GM19397 (cell line): ENCODE data around the gene AMFR.

ENCODE experiments used
- ATAC-seq: cut with Tn5 transposase; IDR thresholded peaks from one replicate; pipeline ENCODE4 v1.9.1; 2021; ENCODE audit warnings: mild to moderate bottlenecking, moderate library complexity; ENCODE audit not compliant: unreplicated experiment

The AMFR gene

GRCh38 chr16:56349086-56349415, 76.3 kb downstream of the AMFR start:
- no peak for ATAC-seq

GRCh38 chr16:56348168-56349085, 76.9 kb downstream of the AMFR start:
- no peak for ATAC-seq

GRCh38 chr16:56347670-56348069, 77.7 kb downstream of the AMFR start:
- no peak for ATAC-seq

GRCh38 chr16:56347166-56347565, 78.2 kb downstream of the AMFR start:
- no peak for ATAC-seq

- no peak for ATAC-seq
These were observed 79.0 kb downstream of the AMFR start for GRCh38 chr16:56346131-56346890.

GRCh38 chr16:56345406-56346050, 79.8 kb downstream of the AMFR start:
- ATAC-seq = no peak

GRCh38 chr16:56344518-56345405, 80.6 kb downstream of the AMFR start:
- no peak for ATAC-seq

- ATAC-seq = no peak
These were observed 81.5 kb downstream of the AMFR start for GRCh38 chr16:56343661-56344517.

- no peak for ATAC-seq
These were observed 83.5 kb downstream of the AMFR start for GRCh38 chr16:56341656-56342399.

GRCh38 chr16:56340864-56341365, 84.4 kb downstream of the AMFR start:
- no peak for ATAC-seq

GRCh38 chr16:56340416-56340815, 84.9 kb downstream of the AMFR start:
- ATAC-seq = no peak

GRCh38 chr16:56339431-56340195, 85.7 kb downstream of the AMFR start:
- no peak for ATAC-seq

- ATAC-seq = no peak
These were observed 86.6 kb downstream of the AMFR start for GRCh38 chr16:56338566-56339318.

GRCh38 chr16:56337858-56338325, 87.5 kb downstream of the AMFR start:
- ATAC-seq = no peak

GRCh38 chr16:56337131-56337857, 88.1 kb downstream of the AMFR start:
- ATAC-seq = no peak

GRCh38 chr16:56336711-56337110, 88.6 kb downstream of the AMFR start:
- ATAC-seq = no peak
